OCI-LY3 (cell line): ENCODE data around the gene AKT1S1.

ENCODE experiments used
- EZH2phosphoT487 ChIP-seq: fragments of 200-600 bp; shearing (Covaris generic); IDR thresholded peaks from 2 replicates; pipeline ENCODE4 v1.6.1; 2018; ENCODE audit warnings: antibody characterized with exemption, mixed run types, low read depth
- TF ChIP-seq, protein P1 (sequence below): fragments of 200-600, 300-600 bp; sonication (generic); IDR thresholded peaks from 2 replicates; pipeline ENCODE4 v1.5.1; 2014; ENCODE audit warnings: antibody characterized with exemption, low read length, low read depth

DNA sequence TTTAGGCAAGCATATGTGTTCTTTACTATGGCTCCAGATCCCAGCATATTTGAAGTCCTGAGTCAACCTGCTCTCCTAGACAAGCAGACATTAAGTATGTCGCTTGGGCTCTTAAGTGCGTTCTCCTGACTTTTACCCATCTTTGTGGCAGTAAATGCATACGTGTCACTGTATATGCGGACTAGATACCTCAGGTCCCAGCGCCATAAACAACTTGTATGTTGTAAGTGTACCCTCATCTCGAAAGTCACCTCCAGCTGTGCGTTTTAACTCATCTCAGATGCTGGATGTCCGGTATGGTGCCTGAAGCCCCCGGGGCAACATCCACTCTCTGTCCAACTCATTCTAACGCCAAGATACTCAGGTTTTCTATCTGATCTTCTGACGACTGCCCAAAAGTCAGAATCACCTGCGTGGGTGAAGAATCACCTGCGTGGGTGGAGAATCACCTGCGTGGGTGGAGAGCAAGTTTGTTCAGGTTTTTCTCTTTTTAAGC, 24.5 kb downstream of the AKT1S1 start:
- TF ChIP-seq, protein P1, sequence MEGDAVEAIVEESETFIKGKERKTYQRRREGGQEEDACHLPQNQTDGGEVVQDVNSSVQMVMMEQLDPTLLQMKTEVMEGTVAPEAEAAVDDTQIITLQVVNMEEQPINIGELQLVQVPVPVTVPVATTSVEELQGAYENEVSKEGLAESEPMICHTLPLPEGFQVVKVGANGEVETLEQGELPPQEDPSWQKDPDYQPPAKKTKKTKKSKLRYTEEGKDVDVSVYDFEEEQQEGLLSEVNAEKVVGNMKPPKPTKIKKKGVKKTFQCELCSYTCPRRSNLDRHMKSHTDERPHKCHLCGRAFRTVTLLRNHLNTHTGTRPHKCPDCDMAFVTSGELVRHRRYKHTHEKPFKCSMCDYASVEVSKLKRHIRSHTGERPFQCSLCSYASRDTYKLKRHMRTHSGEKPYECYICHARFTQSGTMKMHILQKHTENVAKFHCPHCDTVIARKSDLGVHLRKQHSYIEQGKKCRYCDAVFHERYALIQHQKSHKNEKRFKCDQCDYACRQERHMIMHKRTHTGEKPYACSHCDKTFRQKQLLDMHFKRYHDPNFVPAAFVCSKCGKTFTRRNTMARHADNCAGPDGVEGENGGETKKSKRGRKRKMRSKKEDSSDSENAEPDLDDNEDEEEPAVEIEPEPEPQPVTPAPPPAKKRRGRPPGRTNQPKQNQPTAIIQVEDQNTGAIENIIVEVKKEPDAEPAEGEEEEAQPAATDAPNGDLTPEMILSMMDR, result no peak
- no peak for TF ChIP-seq EZH2phosphoT487
